GM21619 (cell line): ENCODE measurements around the gene GCA.

ENCODE experiments used
- ATAC-seq: cut with Tn5 transposase; IDR thresholded peaks from one replicate; pipeline ENCODE4 v1.9.1; 2021; ENCODE audit not compliant: unreplicated experiment

The GCA gene, protein sequence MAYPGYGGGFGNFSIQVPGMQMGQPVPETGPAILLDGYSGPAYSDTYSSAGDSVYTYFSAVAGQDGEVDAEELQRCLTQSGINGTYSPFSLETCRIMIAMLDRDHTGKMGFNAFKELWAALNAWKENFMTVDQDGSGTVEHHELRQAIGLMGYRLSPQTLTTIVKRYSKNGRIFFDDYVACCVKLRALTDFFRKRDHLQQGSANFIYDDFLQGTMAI

DNA sequence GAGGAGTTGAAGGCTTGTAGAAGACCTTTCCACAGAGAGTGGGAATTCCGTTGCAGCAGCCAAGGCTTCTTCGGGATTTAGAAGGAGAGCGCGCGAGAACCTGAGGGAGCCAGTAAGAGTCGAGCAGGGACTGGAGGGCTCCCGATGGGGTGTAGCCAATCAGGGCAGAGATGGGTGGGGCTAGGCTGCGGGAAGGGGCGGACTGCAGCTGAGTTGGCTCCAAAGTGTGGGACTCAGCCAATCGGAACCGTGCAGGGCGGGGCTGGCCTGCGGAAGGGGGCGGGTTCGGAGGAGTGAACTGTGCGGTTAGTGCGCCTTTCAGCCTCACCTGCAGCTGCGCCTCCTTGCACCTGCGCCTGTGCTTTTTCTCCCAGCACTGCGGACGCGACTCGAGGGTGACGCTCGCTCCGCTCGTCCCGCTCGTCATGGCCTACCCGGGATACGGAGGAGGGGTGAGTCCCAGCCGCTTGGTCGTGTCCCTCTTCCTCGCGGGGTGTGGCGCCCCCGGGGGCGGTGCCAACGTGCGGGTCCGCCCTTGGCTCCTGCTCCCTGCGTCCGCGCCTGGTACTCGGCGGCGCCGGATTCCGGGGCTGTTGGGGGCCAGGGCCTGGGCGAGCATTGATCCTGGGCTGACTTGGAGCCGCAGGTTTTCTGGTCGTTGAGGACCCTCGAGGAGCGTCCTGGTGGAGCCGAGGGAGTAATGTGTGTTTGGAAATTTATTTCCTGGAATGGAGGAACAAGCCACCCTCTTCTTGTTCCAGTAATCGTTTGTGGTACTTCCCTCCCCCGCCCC, at the start of gene GCA:
GCA (plus strand) TSS at position 309 of the 793 bp plus-strand sequence; CDS start at position 426, 117 bp downstream.
- ATAC-seq: peak; percentile 98

DNA sequence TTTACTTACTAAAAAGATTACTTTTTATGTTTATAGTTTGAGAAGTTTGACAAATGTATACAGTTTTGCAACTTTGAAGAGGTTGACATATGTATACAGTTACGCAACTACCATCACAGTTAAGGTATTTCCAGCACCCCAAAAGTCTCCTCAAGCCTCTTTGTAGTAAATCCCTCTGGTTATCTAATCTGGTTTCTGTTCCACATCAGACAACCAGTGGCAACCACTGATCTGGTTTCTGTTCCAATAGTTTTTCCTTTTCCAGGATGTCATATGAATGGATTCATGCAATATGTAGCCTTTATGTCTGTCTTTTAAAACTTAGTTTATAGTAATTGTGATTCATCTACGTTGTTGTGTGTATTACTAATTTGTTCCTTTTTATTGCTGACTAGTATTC, 48.9 kb upstream of the GCA start:
- ATAC-seq: no peak

DNA sequence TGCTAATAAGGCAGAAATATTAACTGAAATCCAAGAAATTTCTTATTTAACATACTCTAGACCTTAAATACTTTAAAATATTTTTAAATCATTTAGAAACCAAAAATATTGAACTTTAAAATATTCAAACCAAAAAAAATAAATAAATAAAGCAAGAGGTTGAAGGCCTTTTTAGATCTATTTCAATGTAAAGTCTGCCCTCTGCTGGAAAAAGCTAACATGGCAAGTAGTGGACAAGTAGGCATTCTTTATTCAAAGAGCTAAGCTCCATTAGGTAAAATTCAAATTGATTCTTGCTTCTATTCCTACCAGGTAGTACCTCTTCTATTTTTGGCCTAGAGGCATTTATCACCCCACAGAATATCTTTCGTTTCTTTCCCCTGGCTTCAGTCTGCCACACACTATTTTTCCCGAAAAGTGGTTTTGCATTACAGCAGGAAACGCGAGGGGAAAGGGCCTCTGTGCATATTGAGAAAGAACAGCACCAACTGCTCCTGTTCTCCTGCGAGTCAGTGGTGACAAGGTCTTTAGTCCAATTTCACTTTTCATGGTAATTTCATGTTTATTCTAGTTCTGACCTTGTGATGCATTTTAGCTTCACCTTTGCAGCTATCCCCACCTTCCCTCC, 45.9 kb upstream of the GCA start:
- peak; percentile 58 for ATAC-seq

DNA sequence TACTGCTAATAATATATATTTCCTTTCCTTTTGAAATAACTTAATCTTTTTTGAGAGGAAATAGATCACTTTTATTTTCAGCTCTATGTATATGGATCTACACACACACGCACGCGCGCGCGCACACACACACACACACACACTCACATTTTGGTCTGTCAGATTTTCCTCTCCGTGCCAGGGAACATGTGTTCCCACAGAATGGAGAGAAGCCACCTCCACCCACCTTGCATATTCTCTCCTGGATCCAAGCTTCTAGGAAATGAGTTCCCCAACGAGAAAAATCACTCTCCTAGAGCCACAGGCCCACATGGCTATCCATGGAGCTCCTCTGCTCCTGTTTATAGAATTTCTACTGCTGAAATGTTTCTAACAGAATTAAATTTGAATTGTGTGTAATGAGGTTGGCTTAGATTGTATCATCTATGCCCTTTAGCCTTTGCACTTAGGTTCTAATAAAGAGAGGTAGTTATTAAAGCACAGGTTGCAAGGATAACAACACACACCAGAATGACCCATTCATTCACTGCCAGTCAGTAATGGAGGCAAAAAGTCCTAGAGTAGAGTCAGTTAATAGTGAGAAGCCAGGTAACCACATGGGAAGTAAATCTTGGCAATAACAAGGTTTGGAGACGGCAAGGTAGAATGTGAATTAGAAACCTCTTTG, 45.1 kb upstream of the GCA start:
- no peak for ATAC-seq

DNA sequence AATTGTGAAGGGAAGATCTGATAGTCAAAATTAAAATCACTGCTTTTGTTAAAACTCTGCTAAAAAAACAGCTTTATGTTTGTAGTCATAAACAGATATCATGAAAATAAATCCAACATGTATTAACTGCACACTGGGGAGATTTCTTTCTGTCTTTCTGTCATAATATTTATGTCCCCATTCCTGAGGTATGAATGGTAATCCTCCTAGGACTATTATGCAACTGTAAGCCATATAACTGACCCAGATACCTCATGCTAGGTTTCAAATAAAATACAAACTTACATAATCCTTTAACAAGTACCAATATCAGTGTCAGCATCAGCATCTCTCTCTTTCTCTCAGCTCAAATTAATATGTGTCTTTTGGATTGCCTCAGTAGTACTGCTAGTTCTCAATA, 43.7 kb upstream of the GCA start:
- no peak for ATAC-seq

DNA sequence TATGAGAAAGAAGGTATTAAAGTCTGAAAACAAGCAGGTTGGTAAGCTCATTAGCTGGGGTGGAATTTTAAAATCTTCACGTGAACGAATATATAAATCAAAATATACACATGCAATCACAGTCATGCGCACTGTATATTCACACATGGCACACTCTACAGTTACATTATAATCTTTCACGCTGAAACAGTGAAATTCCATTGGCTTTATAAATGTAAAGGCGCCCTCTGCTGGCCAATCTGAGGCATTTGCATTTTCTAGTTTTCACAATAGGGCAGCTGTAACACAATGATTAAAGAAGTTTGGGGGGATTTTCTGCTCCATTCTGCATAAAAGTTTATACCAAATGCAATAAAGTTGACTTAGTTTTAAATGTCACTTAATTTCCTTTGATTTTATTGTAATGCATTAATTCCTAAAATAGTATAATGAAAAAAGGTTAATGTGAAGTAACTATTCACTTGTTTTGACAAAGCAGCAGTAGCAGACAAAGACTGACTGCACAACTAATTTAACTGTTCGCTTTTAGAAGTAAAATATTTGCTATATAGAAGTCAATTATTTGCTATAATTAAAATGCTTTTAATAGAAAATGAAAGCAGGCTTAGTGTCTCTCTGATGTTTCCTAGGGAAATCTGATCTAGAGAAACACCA, 42.7 kb upstream of the GCA start:
- peak; percentile 72 for ATAC-seq

DNA sequence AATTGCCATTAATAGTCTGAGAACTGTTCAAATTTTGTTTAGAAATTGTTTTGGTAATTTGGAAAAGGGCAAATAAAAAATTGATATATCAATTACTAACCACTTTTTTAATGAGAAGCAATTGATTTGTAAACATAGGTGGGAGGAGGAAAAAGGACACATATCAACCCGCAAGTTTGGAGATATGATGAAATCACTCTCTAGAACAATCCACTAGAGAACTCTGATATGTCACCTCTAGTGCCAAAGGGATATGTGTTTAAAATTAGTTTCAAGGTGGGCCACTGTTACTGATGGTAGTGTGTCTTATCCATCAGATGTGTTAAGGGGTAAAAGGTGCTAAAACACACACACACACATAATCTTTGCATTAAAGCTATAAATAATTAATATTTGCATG, 42.1 kb upstream of the GCA start:
- no peak for ATAC-seq

DNA sequence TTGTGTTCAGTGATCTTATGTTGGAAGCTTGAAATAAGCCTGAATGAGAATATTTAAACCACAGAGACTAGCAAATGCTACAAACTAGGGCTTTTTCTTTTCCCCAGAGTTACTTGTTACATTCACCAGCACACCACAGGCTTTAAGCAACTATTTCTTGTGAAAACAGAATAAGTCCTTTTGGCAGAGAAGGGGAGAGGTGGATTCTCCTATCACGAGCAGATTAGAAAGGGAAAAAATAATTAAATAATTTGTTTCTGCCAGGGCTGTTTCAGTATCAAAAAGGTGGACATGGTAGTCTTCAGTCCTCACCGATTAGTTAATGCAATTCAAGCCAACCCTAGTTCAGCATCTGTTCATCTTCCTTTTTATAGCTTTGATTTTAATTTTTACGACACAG, 38.0 kb upstream of the GCA start:
- ATAC-seq: no peak

DNA sequence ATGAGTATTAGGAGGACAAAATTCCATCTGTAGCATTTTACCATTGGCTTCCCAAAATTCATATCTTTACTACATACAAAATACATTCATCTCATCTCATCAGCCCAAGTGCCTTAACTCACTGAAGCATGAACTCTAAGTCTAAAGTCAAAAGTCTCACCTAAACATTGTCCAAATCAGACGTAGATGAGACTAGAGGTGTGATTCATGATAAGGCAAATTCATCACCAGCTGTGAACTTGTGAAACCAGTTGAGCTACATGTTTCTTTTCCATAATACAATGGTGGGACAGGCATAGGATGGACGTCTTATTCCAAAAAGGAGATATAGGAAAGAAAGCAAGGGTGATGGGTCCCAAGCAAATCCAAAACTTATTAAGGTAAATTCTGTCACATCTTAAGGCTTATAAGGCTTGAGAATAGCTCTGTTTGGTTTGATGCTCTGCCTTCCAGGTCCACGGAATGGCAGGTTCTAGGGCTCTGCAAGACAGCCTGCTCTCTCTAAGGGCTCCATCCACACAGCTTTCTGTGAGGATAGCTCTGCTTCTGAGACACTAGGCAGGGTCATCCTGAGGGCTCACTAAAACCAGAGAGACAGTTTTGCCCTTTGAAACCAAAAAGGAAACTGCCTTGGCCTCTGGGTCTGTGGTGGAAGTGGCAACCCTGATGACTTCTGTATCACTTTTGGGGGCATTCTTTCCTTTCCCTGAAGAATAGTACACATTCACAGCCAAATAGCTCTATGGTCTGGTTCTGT, 35.0 kb upstream of the GCA start:
- peak; percentile 52 for ATAC-seq

DNA sequence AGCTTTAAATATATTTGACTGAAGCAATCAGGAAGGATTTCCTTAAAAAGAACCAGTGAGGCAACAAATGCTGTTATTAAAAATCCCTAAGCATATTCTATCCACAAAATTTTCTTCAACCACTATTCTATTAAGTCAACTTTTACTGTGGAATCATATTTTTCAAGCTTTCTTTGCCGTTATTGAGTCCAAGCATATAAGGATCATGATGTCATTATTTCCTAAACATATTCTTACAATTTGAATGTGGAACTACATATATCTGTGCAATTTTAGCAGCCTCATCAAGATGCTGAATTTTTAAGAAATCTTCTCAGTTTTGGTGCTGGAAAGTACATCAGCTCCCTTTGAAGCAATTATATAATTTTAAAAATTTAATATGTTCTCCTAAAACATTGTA, 31.1 kb upstream of the GCA start:
- no peak for ATAC-seq

DNA sequence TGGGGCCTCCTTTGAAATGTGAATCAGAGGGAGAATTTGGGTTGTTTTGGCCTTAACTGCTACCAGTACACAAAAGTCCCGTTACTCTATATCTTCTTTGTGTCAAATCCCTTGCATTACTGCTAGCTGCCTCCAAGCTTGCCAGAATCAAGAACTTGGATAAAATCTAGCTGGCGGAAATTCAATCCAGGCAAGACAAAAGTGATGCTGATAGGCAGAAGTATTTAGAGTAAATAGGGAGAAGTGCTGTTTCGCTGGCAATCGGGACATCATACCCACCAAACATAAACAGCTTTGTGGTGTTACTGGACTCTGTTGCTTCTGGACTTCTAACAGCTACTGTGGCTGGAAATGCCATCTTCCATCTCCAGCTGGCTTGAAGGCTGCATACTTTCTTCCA, 28.0 kb upstream of the GCA start:
- no peak for ATAC-seq

DNA sequence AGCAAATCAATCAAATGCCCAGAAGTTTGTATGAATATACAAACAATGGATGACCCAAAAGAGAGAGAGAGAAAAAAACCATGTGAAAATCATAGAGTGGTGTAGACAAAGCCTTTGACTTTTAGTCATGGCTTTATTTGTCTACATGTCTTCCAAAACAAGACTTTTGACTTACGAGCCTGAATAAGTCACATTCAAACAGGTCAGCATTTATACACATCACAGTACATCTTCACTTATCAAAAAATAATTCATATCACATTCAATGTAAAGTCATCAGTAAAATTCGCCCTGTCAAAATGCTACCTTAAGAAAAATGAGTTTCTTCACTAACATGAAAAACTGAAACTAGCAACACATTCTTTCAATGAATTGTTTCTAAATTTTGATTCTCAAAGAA, 27.3 kb upstream of the GCA start:
- no peak for ATAC-seq

DNA sequence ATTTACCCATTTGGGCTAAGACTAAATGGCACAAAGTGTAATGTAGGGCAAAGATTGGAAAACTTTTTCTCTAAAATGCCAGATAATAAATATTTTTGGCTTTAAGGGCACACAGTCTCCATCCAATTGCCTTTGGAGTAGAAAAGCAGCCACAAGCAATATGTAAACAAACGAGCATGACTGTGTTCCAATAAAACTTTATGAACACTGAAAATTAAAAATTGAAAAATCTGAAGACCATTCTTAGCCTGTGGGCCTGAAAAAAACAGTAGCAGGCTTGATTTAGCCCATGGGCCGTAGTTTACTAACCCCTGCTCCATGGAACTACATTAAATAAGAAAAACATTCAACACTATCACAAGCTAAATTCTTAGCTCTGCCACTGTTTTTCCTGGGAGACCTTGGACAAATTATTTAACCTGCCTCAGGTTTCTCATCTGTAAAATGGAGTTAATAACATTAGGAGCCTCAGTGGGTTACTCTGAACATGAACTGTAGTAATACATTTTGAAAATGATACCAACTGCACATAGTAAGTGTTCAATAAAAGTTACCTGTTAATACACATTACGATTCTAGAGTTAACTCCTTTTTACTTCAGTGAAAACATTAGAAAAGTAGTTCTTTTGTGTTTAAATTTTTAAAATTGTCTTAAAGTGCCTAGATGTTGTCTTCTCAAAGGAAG, 26.7 kb upstream of the GCA start:
- no peak for ATAC-seq

DNA sequence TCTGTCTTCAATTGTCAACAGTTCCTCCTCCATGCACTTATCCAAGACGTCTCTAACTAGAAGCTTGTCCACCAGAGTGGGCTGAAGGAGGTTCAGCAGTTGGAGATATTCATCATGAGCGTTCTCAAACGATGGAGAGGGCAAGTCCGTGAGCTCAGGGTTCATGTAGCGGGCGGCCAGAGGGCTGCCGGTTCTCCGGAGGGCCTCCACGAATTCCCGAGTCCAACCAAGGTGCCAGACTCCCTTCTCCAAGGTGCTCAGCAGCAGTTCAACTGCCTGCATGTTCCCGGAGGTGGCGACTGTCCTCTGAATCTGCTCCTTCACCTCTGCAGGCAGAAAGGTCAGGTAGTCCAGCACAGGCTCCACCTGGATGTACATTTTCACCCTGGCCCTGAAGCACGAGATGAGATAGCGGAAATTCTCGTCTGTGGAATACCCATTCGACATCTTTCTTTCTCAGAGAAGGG, 26.0 kb upstream of the GCA start:
- peak; percentile 6 for ATAC-seq

DNA sequence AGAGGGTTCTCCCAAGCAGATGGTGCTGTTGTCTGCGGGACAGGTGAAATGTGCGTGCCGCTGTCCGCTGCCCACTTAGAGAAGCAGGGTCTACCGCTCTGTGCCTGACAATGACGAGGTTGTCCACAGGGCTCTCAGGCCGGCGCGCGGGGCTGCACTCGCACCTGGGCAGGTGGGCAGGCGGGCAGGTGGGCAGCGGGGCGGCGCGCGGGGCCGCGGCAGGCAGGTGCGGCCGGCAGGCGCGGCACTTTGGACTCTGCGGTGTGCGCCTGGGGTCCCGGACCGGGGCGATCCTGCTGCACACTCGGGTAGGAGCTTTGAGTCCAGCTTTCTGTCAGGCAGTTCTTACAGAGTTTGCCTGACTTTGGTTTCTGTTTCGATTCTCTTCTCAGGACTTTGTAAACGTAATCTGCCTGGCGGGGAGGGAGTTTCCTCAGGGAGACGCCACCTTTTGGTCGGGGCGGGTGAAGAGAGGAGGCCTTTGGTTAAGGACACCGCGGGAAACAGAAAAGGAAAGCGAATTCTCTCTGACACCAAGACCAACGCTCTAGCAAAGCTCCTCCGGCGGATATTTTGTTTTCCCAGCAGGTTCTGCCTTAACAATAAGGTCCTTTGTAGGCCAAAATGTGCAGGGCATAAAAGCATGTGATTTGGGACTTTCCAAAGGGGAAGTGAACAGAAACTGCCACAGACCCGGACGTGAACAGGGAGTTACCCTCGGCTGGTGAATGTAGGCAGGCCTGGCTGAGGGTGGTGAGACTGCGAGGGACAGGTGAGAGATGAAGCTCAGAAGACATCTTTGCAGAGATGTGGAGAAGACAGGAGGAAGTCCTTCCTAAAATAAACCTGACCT, 25.4 kb upstream of the GCA start, which contains the start of gene IFIH1:
IFIH1 (minus strand) TSS at position 357 of the 853 bp plus-strand sequence. CDS start 377 bp downstream, outside the sequence.
- peak; percentile 78 for ATAC-seq

DNA sequence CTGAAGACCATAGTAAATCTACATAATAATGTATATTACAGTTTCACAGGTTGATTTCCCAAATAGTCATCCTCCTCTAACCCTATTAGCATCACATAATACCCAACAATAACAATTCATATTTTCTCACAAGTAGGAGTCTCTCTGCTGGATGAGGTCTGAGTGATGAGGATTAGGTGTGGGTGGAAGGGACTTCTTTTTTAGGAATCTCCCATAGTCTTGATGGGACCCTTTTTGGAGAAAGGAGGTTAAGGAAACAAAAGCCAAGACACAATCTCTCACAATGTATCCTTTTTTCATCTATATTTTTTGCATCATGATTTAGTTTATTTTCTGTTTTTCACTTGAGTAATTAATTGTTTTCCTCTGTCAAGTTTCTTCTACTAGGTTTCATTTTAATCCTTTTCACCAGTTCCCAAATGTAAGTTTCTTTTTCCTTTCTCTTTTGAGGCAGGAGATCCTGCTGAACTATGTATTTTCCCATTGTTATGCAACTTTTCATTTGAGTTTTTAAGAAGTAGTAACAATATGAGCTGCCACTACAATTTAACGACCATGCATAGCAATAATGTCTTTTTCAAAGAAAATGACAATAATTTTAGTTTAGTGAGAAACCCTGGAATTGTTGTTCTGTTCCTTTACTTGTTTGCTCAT, 22.9 kb upstream of the GCA start:
- ATAC-seq: no peak

DNA sequence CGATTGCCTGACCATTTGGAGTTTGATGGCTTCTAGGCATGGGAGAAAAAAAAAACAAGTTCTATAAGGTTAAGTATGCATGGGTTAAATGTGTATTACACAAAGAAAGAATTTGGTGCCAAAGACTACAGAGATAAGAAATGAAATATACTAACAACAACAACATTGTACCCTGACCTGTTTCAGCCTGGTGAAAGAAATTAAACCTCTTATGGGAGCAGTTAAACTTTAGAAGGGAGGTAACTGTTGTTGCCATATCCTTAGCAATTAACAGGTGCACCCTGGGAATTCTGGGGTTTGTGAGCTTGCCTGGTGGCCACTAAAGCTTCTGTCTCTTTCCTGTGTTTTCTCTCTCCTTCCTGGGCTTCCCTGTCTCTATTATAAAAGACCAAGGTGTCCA, 19.0 kb upstream of the GCA start:
- ATAC-seq: no peak

DNA sequence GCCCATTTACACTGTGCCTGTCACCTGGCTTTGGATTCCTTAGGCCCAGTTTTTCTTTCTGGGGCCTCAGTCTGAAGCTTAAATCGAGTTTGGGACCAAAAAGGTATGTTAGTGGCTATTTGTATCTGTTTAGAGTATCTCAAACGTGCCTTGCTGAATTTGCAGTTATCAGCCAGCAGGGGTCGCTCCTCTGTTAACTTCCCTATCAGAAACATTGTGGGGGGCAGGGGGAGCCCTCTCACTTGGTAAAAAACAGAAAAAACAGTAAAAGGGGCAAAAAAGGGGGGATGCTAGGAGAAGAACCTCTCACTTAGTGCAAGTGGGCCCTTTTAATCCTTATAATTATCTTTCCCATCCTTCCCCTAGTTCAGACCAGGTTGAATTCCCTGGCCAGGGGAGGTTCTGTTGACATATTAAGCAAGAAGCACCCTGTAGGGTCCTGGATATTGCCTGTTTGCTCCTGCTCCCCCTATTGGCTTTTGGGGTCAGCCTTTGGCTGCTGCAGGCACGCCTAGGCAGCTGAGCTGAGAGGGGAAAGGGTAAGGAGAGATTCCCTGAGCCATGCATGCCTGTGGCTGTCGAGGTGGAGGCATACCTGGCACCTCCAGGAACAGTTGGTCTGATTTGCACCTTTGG, 16.7 kb upstream of the GCA start:
- ATAC-seq: no peak
